HG02852 (cell line): ENCODE data around the gene ULK4.
"Not testable (repeated sequence)": the region's sequence is repeated elsewhere in the genome, so short reads cannot be mapped to it uniquely, and the experiment has no call there.

Experiments used
- ATAC-seq: cut with Tn5 transposase; IDR thresholded peaks from one replicate; pipeline ENCODE4 v1.9.1; 2021; ENCODE audit warnings: mild to moderate bottlenecking, moderate library complexity; ENCODE audit not compliant: unreplicated experiment

ULK4 gene

GRCh38 chr3:41651718-41652117 is 310.2 kb downstream of the ULK4 start:
- no peak for ATAC-seq

- no peak for ATAC-seq
Measured at GRCh38 chr3:41650406-41650805, 311.5 kb downstream of the ULK4 start.

GRCh38 chr3:41649129-41649739 is 312.7 kb downstream of the ULK4 start:
- no peak for ATAC-seq

GRCh38 chr3:41647730-41648129 is 314.2 kb downstream of the ULK4 start:
- ATAC-seq, result not testable (repeated sequence)

- no peak for ATAC-seq
Measured at GRCh38 chr3:41640076-41640475, 321.8 kb downstream of the ULK4 start.

- no peak for ATAC-seq
Measured at GRCh38 chr3:41638381-41638780, 323.5 kb downstream of the ULK4 start.

GRCh38 chr3:41632700-41633099 is 329.2 kb downstream of the ULK4 start:
- ATAC-seq, result no peak

GRCh38 chr3:41630708-41631107 is 331.2 kb downstream of the ULK4 start:
- no peak for ATAC-seq

- no peak for ATAC-seq
Measured at GRCh38 chr3:41629986-41630385, 331.9 kb downstream of the ULK4 start.

- ATAC-seq, result no peak
Measured at GRCh38 chr3:41629072-41629471, 332.8 kb downstream of the ULK4 start.

GRCh38 chr3:41627477-41628087 is 334.3 kb downstream of the ULK4 start:
- ATAC-seq, result no peak

- ATAC-seq, result no peak
Measured at GRCh38 chr3:41612853-41613252, 349.1 kb downstream of the ULK4 start.

GRCh38 chr3:41611008-41611407 is 350.9 kb downstream of the ULK4 start:
- no peak for ATAC-seq

- ATAC-seq, result no peak
Measured at GRCh38 chr3:41608347-41608746, 353.6 kb downstream of the ULK4 start.

- ATAC-seq, result no peak
Measured at GRCh38 chr3:41603807-41604206, 358.1 kb downstream of the ULK4 start.

GRCh38 chr3:41602121-41602520 is 359.8 kb downstream of the ULK4 start:
- no peak for ATAC-seq

- no peak for ATAC-seq
Measured at GRCh38 chr3:41601404-41601987, 360.4 kb downstream of the ULK4 start.

- no peak for ATAC-seq
Measured at GRCh38 chr3:41600616-41601015, 361.3 kb downstream of the ULK4 start.

- no peak for ATAC-seq
Measured at GRCh38 chr3:41599127-41599484, 362.8 kb downstream of the ULK4 start.

- no peak for ATAC-seq
Measured at GRCh38 chr3:41598402-41599126, 363.3 kb downstream of the ULK4 start.

- ATAC-seq, result no peak
Measured at GRCh38 chr3:41593774-41594173, 368.1 kb downstream of the ULK4 start.
